ENCODE measurements around the gene FOSB. TPM values are rescaled to one million over a fixed set of nuclear protein-coding genes. Genes with fewer than 3 reads are reported as not detected.
A peak's percentile ranks its signal among the peaks of the same experiment; 100 is the strongest.

FOSB gene
- total RNA-seq, 2 experiments from 2014 or later = 5.6 to 98.6 TPM

DNA sequence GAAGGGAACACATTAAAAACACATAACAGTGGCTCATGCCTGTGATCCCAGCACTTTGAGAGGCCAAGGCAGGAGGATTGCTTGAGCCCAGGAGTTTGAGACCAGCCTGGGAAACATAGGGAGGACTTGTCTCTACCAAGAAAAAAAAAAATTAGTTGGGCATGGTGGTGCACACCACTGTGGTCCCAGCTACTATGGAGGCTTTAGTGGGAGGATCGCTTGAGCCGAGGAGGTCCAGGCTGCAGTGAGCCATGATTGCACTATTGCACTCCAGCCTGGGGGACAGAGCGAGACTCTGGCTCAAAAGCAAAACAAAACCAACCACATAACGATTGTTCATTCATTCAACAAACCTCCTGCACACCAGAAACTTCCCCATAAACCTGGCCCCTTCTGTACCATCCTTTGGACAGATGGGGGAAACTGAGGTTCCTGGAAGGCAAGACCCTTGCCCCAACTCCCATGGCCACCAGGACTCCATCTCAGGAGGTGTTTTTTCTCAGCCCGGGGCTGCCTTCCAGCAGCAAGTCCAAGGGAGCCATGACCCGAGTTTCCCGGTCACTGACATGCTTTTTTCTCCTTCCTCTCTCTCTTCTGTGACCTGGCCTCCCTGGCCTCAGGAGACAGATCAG is 4.3 kb downstream of the FOSB start:
- Mint-ChIP-seq H3K9me3 (ENCODE audit: low read depth) (no peaks in the 10 kb centered on the region), H3K27me3 (peaks cover 24% of the 10 kb centered on the region), H3K4me3 (no peak overlapping the region), H3K4me1 (peaks cover 35% of the 10 kb centered on the region), H3K36me3 (no peaks in the 10 kb centered on the region), H3K27ac (no peak overlapping the region)
- no peak for ATAC-seq
- no peak for DNase-seq
- CTCF ChIA-PET = interaction anchor here (1.9 to 23.2 kb wide), 2 partner anchors 13 to 35 kb away, joined by 6 to 1113 read pairs; partner anchors contain the start of gene ERCC1

DNA sequence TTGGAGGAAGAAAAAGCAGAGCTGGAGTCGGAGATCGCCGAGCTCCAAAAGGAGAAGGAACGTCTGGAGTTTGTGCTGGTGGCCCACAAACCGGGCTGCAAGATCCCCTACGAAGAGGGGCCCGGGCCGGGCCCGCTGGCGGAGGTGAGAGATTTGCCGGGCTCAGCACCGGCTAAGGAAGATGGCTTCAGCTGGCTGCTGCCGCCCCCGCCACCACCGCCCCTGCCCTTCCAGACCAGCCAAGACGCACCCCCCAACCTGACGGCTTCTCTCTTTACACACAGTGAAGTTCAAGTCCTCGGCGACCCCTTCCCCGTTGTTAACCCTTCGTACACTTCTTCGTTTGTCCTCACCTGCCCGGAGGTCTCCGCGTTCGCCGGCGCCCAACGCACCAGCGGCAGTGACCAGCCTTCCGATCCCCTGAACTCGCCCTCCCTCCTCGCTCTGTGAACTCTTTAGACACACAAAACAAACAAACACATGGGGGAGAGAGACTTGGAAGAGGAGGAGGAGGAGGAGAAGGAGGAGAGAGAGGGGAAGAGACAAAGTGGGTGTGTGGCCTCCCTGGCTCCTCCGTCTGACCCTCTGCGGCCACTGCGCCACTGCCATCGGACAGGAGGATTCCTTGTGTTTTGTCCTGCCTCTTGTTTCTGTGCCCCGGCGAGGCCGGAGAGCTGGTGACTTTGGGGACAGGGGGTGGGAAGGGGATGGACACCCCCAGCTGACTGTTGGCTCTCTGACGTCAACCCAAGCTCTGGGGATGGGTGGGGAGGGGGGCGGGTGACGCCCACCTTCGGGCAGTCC is 5.0 kb downstream of the FOSB start:
- Mint-ChIP-seq H3K4me1 (peaks cover 38% of the 10 kb centered on the region), H3K4me3 (no peak overlapping the region)

DNA sequence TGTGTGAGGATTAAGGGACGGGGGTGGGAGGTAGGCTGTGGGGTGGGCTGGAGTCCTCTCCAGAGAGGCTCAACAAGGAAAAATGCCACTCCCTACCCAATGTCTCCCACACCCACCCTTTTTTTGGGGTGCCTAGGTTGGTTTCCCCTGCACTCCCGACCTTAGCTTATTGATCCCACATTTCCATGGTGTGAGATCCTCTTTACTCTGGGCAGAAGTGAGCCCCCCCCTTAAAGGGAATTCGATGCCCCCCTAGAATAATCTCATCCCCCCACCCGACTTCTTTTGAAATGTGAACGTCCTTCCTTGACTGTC is 5.5 kb downstream of the FOSB start:
- Mint-ChIP-seq H3K9me3 (ENCODE audit: low read depth) (no peaks in the 10 kb centered on the region), H3K36me3 (no peaks in the 10 kb centered on the region), H3K27ac (no peak overlapping the region), H3K4me1 (peaks cover 38% of the 10 kb centered on the region), H3K27me3 (peaks cover 24% of the 10 kb centered on the region), H3K4me3 (no peak overlapping the region)
- CTCF ChIA-PET = interaction anchor here (23.2 kb wide), 1 partner anchor 37 kb away, joined by 1113 read pairs; the partner anchor contains the start of gene ERCC1
- no peak for DNase-seq
- no peak for ATAC-seq

More for the DNA sequence above, 5.0 kb downstream of the FOSB start:
- no peaks in the 10 kb centered on the region for H3K9me3 Mint-ChIP-seq (ENCODE audit: low read depth)
- peaks cover 24% of the 10 kb centered on the region for H3K27me3 Mint-ChIP-seq
- no peak for ATAC-seq
- no peak overlapping the region for H3K27ac Mint-ChIP-seq
- no peaks in the 10 kb centered on the region for H3K36me3 Mint-ChIP-seq
- CTCF ChIA-PET = interaction anchor here (1.9 to 23.2 kb wide), 2 partner anchors 12 to 36 kb away, joined by 6 to 1113 read pairs; partner anchors contain the start of gene ERCC1
- DNase-seq = no peak

DNA sequence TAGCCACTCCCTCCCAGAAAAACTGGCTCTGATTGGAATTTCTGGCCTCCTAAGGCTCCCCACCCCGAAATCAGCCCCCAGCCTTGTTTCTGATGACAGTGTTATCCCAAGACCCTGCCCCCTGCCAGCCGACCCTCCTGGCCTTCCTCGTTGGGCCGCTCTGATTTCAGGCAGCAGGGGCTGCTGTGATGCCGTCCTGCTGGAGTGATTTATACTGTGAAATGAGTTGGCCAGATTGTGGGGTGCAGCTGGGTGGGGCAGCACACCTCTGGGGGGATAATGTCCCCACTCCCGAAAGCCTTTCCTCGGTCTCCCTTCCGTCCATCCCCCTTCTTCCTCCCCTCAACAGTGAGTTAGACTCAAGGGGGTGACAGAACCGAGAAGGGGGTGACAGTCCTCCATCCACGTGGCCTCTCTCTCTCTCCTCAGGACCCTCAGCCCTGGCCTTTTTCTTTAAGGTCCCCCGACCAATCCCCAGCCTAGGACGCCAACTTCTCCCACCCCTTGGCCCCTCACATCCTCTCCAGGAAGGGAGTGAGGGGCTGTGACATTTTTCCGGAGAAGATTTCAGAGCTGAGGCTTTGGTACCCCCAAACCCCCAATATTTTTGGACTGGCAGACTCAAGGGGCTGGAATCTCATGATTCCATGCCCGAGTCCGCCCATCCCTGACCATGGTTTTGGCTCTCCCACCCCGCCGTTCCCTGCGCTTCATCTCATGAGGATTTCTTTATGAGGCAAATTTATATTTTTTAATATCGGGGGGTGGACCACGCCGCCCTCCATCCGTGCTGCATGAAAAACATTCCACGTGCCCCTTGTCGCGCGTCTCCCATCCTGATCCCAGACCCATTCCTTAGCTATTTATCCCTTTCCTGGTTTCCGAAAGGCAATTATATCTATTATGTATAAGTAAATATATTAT is 6.1 kb downstream of the FOSB start:
- Mint-ChIP-seq H3K9me3 (ENCODE audit: low read depth) (no peaks in the 10 kb centered on the region), H3K4me3 (no peak overlapping the region), H3K36me3 (no peaks in the 10 kb centered on the region), H3K27me3 (peaks cover 26% of the 10 kb centered on the region), H3K4me1 (peaks cover 40% of the 10 kb centered on the region), H3K27ac (no peak overlapping the region)
- CTCF ChIA-PET = interaction anchor here (2.2 to 23.2 kb wide), 2 partner anchors 11 to 37 kb away, joined by 10 to 1113 read pairs; partner anchors contain the start of gene ERCC1
- DNase-seq (no peak), ATAC-seq (no peak)

DNA sequence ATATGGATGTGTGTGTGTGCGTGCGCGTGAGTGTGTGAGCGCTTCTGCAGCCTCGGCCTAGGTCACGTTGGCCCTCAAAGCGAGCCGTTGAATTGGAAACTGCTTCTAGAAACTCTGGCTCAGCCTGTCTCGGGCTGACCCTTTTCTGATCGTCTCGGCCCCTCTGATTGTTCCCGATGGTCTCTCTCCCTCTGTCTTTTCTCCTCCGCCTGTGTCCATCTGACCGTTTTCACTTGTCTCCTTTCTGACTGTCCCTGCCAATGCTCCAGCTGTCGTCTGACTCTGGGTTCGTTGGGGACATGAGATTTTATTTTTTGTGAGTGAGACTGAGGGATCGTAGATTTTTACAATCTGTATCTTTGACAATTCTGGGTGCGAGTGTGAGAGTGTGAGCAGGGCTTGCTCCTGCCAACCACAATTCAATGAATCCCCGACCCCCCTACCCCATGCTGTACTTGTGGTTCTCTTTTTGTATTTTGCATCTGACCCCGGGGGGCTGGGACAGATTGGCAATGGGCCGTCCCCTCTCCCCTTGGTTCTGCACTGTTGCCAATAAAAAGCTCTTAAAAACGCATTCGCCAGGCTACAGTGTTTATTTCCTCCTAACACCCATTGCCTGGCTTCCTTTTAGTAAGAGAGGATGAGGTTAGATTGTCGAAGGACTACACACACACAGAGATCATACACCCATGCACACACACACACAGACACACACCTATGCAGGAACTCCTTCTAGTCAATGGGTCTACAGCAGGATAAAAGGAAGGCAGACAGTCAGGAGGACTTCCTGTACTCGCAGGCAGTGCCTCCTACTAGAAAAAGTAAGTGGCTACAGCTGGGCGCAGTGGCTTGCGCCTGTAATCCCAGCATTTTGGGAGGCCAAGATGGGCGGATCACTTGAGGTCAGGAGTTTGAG is 7.1 kb downstream of the FOSB start:
- H3K36me3 Mint-ChIP-seq = no peaks in the 10 kb centered on the region
- H3K27ac Mint-ChIP-seq = no peak overlapping the region
- H3K27me3 Mint-ChIP-seq = peaks cover 26% of the 10 kb centered on the region
- ATAC-seq = peak; percentile 5
- CTCF ChIA-PET = interaction anchor here (1.8 to 23.2 kb wide), 3 partner anchors 7 to 38 kb away, joined by 6 to 1113 read pairs (median 10); partner anchors contain the start of genes ERCC1 and FOSB
- H3K9me3 Mint-ChIP-seq (ENCODE audit: low read depth) = no peaks in the 10 kb centered on the region
- H3K4me3 Mint-ChIP-seq = no peak overlapping the region
- DNase-seq = no peak
- peaks cover 42% of the 10 kb centered on the region for H3K4me1 Mint-ChIP-seq

DNA sequence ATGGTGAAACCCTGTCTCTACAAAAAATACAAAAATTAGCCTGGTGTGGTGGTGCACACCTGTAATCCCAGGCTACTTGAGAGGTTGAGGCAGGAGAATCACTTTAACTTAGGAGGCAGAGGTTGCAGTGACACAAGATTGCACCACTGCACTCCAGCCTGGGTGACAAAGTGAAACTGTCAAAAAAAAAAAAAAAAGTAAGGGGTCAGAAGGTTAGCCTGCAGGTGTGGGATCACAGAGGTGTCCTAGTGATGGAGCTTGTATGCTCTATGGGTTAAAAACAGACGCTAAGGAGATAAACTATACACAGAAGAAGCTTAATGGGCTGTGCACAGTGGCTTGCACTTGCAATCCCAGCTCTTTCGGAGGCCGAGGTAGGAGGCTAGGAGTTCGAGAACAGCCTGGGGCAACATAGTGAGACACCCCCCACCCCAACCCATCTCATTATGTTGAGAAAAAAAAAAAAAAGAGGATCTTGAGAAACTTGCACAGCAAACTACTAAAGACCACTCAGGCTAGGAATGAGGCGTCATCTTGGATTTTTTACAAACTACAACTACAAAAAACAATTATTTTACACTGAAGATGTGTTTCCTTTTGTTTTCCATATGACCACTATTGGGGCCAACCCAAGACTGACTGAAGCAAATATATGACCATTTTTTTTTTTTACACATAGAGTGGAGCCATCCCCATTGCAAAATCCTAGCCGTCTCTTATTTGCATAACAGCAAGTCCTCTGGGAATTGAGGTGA is 7.9 kb downstream of the FOSB start:
- no peak overlapping the region for H3K27ac Mint-ChIP-seq
- H3K4me1 Mint-ChIP-seq = peaks cover 34% of the 10 kb centered on the region
- no peaks in the 10 kb centered on the region for H3K36me3 Mint-ChIP-seq
- no peak overlapping the region for H3K4me3 Mint-ChIP-seq
- peaks cover 26% of the 10 kb centered on the region for H3K27me3 Mint-ChIP-seq
- ATAC-seq = peak; percentile 0
- no peak for DNase-seq
- H3K9me3 Mint-ChIP-seq (ENCODE audit: low read depth) = no peaks in the 10 kb centered on the region
- CTCF ChIA-PET = interaction anchor here (1.0 to 23.2 kb wide), 4 partner anchors 8 to 217 kb away, joined by 3 to 1113 read pairs (median 8); partner anchors contain the start of genes ERCC1, FOSB and QPCTL

DNA sequence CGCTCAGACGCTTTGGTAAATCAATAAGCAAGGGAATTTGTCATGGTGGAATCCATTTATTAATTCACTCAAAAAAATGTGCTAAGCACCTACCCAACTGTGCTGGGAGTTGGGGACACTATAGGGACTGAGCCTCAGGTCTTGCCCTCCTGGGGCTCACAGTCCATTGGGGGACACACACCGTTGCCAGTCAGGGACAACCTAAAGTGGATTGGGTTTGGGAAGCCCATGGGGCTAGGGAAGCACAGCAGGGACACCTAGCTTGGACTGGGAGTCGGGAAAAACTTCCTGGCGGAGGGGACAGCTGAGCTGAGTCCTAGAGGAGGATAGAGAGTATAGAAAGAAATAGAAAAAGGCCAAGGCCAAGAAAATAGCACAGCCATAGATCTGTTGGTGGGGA is 8.5 kb downstream of the FOSB start:
- H3K9me3 Mint-ChIP-seq (ENCODE audit: low read depth) = no peaks in the 10 kb centered on the region
- ATAC-seq (no peak), DNase-seq (no peak)
- peaks cover 34% of the 10 kb centered on the region for H3K4me1 Mint-ChIP-seq
- H3K36me3 Mint-ChIP-seq = no peaks in the 10 kb centered on the region
- H3K27ac Mint-ChIP-seq = no peak overlapping the region
- no peak overlapping the region for H3K4me3 Mint-ChIP-seq
- CTCF ChIA-PET = interaction anchor here (0.6 to 23.2 kb wide), 8 partner anchors 9 to 1351 kb away, joined by 3 to 1113 read pairs (median 4); partner anchors contain the start of genes ERCC1, FOSB, PPP1R13L and QPCTL
- peaks cover 26% of the 10 kb centered on the region for H3K27me3 Mint-ChIP-seq

DNA sequence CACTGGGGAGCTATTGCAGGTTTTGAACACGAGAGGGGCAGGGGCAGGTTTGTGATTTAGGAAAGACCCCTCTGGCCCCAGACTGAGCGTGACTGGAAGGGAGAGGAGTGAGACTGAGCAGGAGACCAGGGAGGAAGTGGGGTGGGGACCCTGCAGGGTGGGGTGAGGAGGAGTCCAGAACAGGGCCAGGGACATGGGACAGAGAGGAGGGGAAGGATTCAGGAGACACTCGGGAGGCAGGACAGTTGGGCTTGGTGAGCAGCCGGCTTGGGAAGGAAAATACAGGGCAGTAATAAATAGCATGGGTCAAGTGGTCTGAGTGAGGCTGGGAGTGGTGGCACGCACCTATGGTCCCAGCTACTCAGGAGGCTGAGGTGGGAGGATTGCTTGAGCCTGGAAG is 9.4 kb downstream of the FOSB start:
- DNase-seq (no peak), ATAC-seq (no peak)
- Mint-ChIP-seq H3K27me3 (peaks cover 20% of the 10 kb centered on the region), H3K4me1 (peaks cover 34% of the 10 kb centered on the region), H3K9me3 (ENCODE audit: low read depth) (no peaks in the 10 kb centered on the region), H3K4me3 (peak overlapping the region; percentile 44), H3K27ac (no peak overlapping the region), H3K36me3 (no peaks in the 10 kb centered on the region)
- CTCF ChIA-PET = interaction anchor here (0.7 to 23.2 kb wide), 9 partner anchors 10 to 73 kb away, joined by 3 to 1113 read pairs (median 9); partner anchors contain the start of genes ERCC1, FOSB, PPM1N and PPP1R13L

DNA sequence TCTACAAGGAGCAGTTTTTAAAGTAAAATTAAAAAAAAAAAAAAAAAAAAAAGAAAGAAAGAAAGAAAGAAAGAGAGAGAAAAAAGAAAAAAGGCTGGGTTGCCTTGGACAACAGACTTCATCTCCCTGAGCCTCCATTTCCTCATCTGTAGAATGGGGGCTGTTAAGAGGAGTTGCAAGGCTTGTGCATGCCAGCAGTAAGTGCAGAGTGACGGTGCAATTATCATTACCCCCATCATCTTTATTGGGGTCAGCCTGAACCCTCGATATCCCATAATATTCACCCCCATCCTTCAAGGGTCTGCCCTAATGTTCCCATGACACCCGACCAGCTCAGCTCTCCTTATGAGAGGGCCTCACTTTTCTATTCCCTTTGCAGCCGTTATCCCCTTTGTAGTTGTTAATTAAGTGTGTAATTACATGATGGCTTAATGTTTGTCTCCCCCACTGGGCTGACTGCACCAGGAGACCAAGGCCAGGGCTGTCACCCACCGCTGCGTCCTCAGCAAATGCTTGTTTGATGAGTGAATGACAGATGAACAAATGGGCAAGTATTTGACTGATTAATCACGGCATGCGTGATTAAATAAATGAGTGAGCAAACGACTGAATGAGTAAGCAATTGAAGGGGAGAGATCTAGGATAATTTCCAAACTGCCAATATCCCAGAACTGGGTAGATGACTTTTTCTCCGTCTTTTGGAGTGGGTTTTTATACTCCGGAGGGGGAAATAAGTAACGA is 10.1 kb downstream of the FOSB start:
- CTCF ChIA-PET = interaction anchor here (0.7 to 23.2 kb wide), 31 partner anchors 11 to 385 kb away, joined by 3 to 1113 read pairs (median 6); partner anchors contain the start of genes EML2, ERCC1, FOSB and OPA3
- no peaks in the 10 kb centered on the region for H3K9me3 Mint-ChIP-seq (ENCODE audit: low read depth)
- peak overlapping the region; percentile 96 for H3K27ac Mint-ChIP-seq
- peak overlapping the region; percentile 55 for H3K4me3 Mint-ChIP-seq
- no peaks in the 10 kb centered on the region for H3K36me3 Mint-ChIP-seq
- H3K4me1 Mint-ChIP-seq = peaks cover 33% of the 10 kb centered on the region
- ATAC-seq (no peak), DNase-seq (peak; percentile 58)
- peaks cover 13% of the 10 kb centered on the region for H3K27me3 Mint-ChIP-seq

DNA sequence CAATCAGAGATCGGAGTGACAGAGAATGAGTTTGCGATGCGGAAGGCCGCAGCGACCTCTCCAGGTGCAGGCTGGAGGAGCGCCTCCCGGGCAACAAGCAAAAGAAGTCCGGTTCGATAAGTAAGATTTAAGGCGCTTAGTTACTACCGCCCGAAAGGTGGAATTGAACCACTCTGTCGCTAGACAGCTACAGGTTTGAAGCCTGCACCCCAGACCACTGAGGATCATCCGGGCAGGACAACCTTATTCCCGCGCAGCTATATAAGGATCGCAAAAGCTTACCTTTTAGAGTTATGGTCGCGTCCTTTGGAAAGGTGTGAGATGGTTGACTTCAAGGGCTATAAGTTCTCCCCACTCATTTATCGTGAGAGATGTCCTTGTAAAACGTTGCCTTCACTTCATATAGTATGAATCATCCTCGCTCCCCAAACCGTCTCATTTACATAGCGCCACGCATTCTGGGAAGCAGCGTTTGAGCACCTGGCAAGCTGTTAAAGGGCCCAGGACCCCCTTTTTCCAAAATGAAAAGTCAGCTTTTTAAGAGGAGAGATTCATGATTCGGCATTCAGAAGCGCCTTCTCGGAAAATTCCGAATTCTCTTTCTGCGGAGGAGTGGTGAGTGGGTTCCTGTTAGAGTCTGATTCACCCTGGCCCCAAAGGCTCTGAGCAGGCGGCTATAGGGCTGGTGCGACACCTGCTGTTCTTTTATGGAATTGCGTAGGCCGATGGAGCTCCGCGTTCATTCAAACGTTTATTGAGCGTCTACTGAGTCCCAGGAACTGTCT is 10.8 kb downstream of the FOSB start:
- peak; percentile 96 for DNase-seq
- Mint-ChIP-seq H3K27me3 (peaks cover 9% of the 10 kb centered on the region), H3K4me1 (peaks cover 33% of the 10 kb centered on the region), H3K4me3 (peak overlapping the region; percentile 55), H3K27ac (peak overlapping the region; percentile 96), H3K36me3 (no peaks in the 10 kb centered on the region), H3K9me3 (ENCODE audit: low read depth) (no peaks in the 10 kb centered on the region)
- ATAC-seq = peak; percentile 56
- CTCF ChIA-PET = interaction anchor here (0.7 to 23.2 kb wide), 36 partner anchors 10 to 385 kb away, joined by 3 to 1113 read pairs (median 6); partner anchors contain the start of genes EML2, ERCC1, FOSB and OPA3
